ENCODE results near the gene SOX2.

SOX2 gene

GRCh38 chr3:181722766-181723425 lies 11.2 kb downstream of the SOX2 start:
- no peak for DNase-seq (ENCODE audit: low read depth in 2 of 2)

- no peak for DNase-seq (ENCODE audit: low read depth in 2 of 2)
These were observed 12.0 kb downstream of the SOX2 start for GRCh38 chr3:181723625-181724191.

GRCh38 chr3:181724192-181724965 lies 12.7 kb downstream of the SOX2 start:
- DNase-seq (ENCODE audit: low read depth in 2 of 2): no peak

- DNase-seq (ENCODE audit: low read depth in 2 of 2): no peak
These were observed 13.5 kb downstream of the SOX2 start for GRCh38 chr3:181725131-181725731.

- no peak for DNase-seq (ENCODE audit: low read depth in 2 of 2)
These were observed 14.1 kb downstream of the SOX2 start for GRCh38 chr3:181725830-181726229.

- no peak for DNase-seq (ENCODE audit: low read depth in 2 of 2)
These were observed 14.9 kb downstream of the SOX2 start for GRCh38 chr3:181726351-181727330.

- DNase-seq (ENCODE audit: low read depth in 2 of 2): no peak
These were observed 15.8 kb downstream of the SOX2 start for GRCh38 chr3:181727341-181728032.

- DNase-seq (ENCODE audit: low read depth in 2 of 2): no peak
These were observed 17.0 kb downstream of the SOX2 start for GRCh38 chr3:181728470-181729340.

- no peak for DNase-seq (ENCODE audit: low read depth in 2 of 2)
These were observed 17.7 kb downstream of the SOX2 start for GRCh38 chr3:181729341-181729869.

- DNase-seq (ENCODE audit: low read depth in 2 of 2): no peak
These were observed 18.6 kb downstream of the SOX2 start for GRCh38 chr3:181730316-181730715.

- no peak for DNase-seq (ENCODE audit: low read depth in 2 of 2)
These were observed 19.2 kb downstream of the SOX2 start for GRCh38 chr3:181730934-181731333.

GRCh38 chr3:181735911-181736310 lies 24.2 kb downstream of the SOX2 start:
- no peak for DNase-seq (ENCODE audit: low read depth in 2 of 2)

GRCh38 chr3:181738551-181738950 lies 26.8 kb downstream of the SOX2 start:
- no peak for DNase-seq (ENCODE audit: low read depth in 2 of 2)

GRCh38 chr3:181739628-181740027 lies 27.9 kb downstream of the SOX2 start:
- DNase-seq (ENCODE audit: low read depth in 2 of 2): no peak

GRCh38 chr3:181741417-181741816 lies 29.7 kb downstream of the SOX2 start:
- DNase-seq (ENCODE audit: low read depth in 2 of 2): no peak

- DNase-seq (ENCODE audit: low read depth in 2 of 2): no peak
These were observed 40.5 kb downstream of the SOX2 start for GRCh38 chr3:181752202-181752671.

- no peak for DNase-seq (ENCODE audit: low read depth in 2 of 2)
These were observed 41.7 kb downstream of the SOX2 start for GRCh38 chr3:181753391-181753790.

- DNase-seq (ENCODE audit: low read depth in 2 of 2): no peak
These were observed 44.2 kb downstream of the SOX2 start for GRCh38 chr3:181755959-181756358.

- no peak for DNase-seq (ENCODE audit: low read depth in 2 of 2)
These were observed 45.0 kb downstream of the SOX2 start for GRCh38 chr3:181756645-181757297.

Measured in stimulated activated CD4-positive, alpha-beta T cell treated with anti-CD3 and anti-CD28 coated beads, Interleukin-1b, Interleukin-23, amount 100 ng/mL, for 1 hour (primary cell).